ENCODE measurements around the gene CCM2.

- TF ChIP-seq POLR2AphosphoS5 (IDR thresholded peaks at IDR 0.05; ENCODE audit: low read depth) = no peak
- TF ChIP-seq CTCF (conservative IDR thresholded peaks at IDR 0.05; ENCODE audit: low read depth in 2 of 2) = no peak
- TF ChIP-seq REST (IDR thresholded peaks at IDR 0.05; ENCODE audit: unreplicated experiment) = no peak
- no peak for TF ChIP-seq EZH2 (IDR thresholded peaks at IDR 0.05; ENCODE audit: low read depth, unreplicated experiment)
- TF ChIP-seq JUNB (IDR thresholded peaks at IDR 0.05; ENCODE audit: unreplicated experiment) = no peak
Observed at GRCh38 chr7:44965441-44965903, 34.5 kb upstream of the CCM2 start.

Data from GM23338 (cell line).